ENCODE results near the gene HOXC10. TPM values are rescaled to one million over a fixed set of nuclear protein-coding genes. Genes with fewer than 3 reads are reported as not detected.

Gene HOXC10
- total RNA-seq, 2 experiments from 2014 or later = not detected

DNA sequence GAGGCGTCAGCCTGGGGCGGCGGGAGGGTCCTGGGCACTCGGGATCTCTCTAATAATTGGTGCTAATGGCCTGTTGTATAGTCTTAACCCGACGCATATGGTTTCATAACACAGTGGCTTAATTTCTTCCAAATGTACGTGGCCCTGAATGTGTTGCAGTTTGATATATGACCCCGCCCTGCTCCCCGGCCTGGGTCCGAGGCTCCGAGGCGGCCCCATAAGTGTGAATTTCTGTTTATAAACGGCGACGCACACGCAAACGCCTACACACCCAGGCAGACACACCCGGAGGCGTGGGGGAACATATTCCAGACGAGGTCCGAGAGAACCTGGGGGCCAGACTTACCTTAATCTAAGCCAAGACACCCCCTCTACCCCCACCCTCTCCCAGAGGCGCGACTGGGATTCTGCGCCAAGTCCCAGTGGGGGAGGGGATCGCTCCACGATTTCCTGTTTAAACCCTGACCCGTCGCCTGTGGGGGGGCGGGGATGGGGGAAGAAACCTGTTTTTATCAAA, 33.6 kb downstream of the HOXC10 start:
- CTCF ChIA-PET = interaction anchor here (1.4 to 3.5 kb wide), 2 partner anchors 13 to 189 kb away, joined by 3 to 23 read pairs; no protein-coding TSS in a partner anchor
- Mint-ChIP-seq H3K27me3 (peaks cover 67% of the 10 kb centered on the region), H3K4me1 (ENCODE audit: low read depth) (peaks cover 15% of the 10 kb centered on the region), H3K27ac (no peak overlapping the region), H3K36me3 (ENCODE audit: low read depth) (no peaks in the 10 kb centered on the region), H3K4me3 (peak overlapping the region; percentile 76), H3K9me3 (no peaks in the 10 kb centered on the region)
- TF ChIP-seq CTCF (IDR thresholded peaks at IDR 0.05) = no peak
- intact Hi-C loops (cut with micrococcal nuclease) = no loop called here
- POLR2A ChIA-PET = no interaction called here
- DNase-seq (no peak), ATAC-seq (no peak)

GRCh38 chr12:54019091-54019811, 34.3 kb downstream of the HOXC10 start:
- intact Hi-C loops (cut with micrococcal nuclease) = no loop called here
- no peak for DNase-seq
- H3K27me3 Mint-ChIP-seq = peaks cover 66% of the 10 kb centered on the region
- ATAC-seq = no peak
- ChIA-PET CTCF (interaction anchor here (1.4 to 1.5 kb wide), 2 partner anchors 14 to 190 kb away, joined by 3 read pairs; no protein-coding TSS in a partner anchor), POLR2A (no interaction called here)
- H3K36me3 Mint-ChIP-seq (ENCODE audit: low read depth) = no peaks in the 10 kb centered on the region
- no peak overlapping the region for H3K27ac Mint-ChIP-seq
- H3K4me3 Mint-ChIP-seq = no peak overlapping the region
- no peaks in the 10 kb centered on the region for H3K9me3 Mint-ChIP-seq
- H3K4me1 Mint-ChIP-seq (ENCODE audit: low read depth) = peaks cover 15% of the 10 kb centered on the region
- TF ChIP-seq CTCF (IDR thresholded peaks at IDR 0.05) = no peak

- Mint-ChIP-seq H3K4me1 (ENCODE audit: low read depth) (peaks cover 9% of the 10 kb centered on the region), H3K27me3 (peaks cover 64% of the 10 kb centered on the region), H3K36me3 (ENCODE audit: low read depth) (no peaks in the 10 kb centered on the region), H3K9me3 (no peaks in the 10 kb centered on the region), H3K4me3 (no peak overlapping the region), H3K27ac (no peak overlapping the region)
- intact Hi-C loops (cut with micrococcal nuclease) = no loop called here
- ChIA-PET POLR2A (no interaction called here), CTCF (interaction anchor here (1.5 kb wide), 1 partner anchor 189 kb away, joined by 3 read pairs; no protein-coding TSS in a partner anchor)
- no peak for TF ChIP-seq CTCF (IDR thresholded peaks at IDR 0.05)
- no peak for DNase-seq
- ATAC-seq = no peak
Measured at GRCh38 chr12:54019924-54020590, 35.1 kb downstream of the HOXC10 start.

DNA sequence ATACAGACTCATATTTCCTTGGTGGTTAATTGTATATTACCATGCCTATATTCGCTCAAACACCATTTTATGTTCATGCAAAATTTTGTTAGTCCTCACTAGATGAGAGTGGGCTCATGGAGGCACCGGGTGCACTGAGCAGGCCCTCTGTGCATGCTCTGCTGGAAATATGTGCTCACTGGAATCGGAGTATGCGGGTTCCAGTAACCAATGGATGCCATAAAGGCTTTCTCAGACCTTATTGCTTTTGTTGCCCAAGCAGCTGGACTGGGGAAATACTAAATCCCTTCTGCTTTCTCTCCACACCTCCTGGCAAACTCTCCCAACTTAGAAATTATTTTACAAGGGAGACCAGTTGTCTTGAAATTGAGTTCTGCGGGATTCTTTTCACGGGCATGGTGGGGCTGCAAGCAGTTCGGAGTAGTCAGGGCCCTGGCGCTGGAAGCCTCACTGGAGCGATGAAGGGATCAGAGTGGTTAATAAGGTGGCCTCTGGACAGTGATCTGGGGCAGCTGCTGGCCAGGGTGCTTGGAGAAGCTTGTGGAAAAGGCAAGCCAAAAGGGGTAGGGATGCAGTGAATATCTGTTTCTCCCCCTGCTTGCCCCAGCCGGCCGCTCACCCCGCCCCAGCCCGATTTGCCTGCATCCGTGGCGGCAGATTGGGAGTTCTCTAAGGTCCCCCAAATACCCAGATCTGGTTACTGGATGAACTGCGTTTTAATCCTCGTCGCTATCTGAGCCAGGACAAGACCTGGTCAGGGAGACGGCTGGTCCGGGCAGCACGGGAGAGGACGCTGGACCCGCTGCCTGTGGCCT, 35.9 kb downstream of the HOXC10 start:
- DNase-seq (no peak), ATAC-seq (no peak)
- intact Hi-C loops (cut with micrococcal nuclease) = no loop called here
- ChIA-PET CTCF (interaction anchor here (0.6 to 1.5 kb wide), 2 partner anchors 189 to 196 kb away, joined by 3 read pairs; no protein-coding TSS in a partner anchor), POLR2A (no interaction called here)
- no peaks in the 10 kb centered on the region for H3K36me3 Mint-ChIP-seq (ENCODE audit: low read depth)
- H3K27me3 Mint-ChIP-seq = peaks cover 62% of the 10 kb centered on the region
- TF ChIP-seq CTCF (IDR thresholded peaks at IDR 0.05) = no peak
- H3K9me3 Mint-ChIP-seq = no peaks in the 10 kb centered on the region
- no peak overlapping the region for H3K4me3 Mint-ChIP-seq
- peaks cover 9% of the 10 kb centered on the region for H3K4me1 Mint-ChIP-seq (ENCODE audit: low read depth)
- H3K27ac Mint-ChIP-seq = no peak overlapping the region

Data from activated CD8-positive, alpha-beta T cell treated with anti-CD3 and anti-CD28 coated beads for 36 hours (primary cell).